PC-3 (cell line): ENCODE measurements around the gene GPC1.

Experiments
- EZH2phosphoT487 ChIP-seq: fragments of 300-600 bp; sonication (generic); IDR thresholded peaks from 2 replicates; pipeline ENCODE4 v1.6.1; 2018; ENCODE audit warnings: mild to moderate bottlenecking, antibody characterized with exemption, low read length, borderline replicate concordance
- TF ChIP-seq, protein P1 (sequence below): fragments of 300-600 bp; sonication (generic); conservative IDR thresholded peaks from 2 replicates; pipeline ENCODE4 v1.5.1; 2017; ENCODE audit warnings: antibody characterized with exemption, low read depth, mild to moderate bottlenecking, low read length

DNA sequence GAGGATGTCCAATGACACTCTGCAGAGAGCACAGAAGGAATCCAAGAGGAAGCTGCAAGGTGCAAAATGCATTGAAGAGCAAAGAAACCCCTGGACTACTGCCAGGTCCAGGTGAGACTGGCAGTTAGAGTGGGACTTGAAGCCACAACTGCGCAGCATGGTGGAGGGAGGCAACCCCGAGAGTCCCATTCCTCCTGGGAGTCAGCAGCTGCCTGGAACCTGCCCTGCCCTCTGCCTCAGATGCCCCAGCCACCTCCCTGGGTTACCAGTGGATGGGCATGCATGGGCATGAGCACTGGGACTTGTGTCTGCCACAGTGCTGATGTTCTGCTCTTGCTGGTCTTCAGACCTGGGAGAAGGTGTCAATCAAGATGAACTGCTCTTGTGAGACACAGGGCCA, 79.2 kb downstream of the GPC1 start:
- TF ChIP-seq, protein P1, sequence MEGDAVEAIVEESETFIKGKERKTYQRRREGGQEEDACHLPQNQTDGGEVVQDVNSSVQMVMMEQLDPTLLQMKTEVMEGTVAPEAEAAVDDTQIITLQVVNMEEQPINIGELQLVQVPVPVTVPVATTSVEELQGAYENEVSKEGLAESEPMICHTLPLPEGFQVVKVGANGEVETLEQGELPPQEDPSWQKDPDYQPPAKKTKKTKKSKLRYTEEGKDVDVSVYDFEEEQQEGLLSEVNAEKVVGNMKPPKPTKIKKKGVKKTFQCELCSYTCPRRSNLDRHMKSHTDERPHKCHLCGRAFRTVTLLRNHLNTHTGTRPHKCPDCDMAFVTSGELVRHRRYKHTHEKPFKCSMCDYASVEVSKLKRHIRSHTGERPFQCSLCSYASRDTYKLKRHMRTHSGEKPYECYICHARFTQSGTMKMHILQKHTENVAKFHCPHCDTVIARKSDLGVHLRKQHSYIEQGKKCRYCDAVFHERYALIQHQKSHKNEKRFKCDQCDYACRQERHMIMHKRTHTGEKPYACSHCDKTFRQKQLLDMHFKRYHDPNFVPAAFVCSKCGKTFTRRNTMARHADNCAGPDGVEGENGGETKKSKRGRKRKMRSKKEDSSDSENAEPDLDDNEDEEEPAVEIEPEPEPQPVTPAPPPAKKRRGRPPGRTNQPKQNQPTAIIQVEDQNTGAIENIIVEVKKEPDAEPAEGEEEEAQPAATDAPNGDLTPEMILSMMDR: no peak
- TF ChIP-seq EZH2phosphoT487: no peak
